Pons (tissue), 1 donor: Measurements from ENCODE around the gene CPSF6.
"Not testable (repeated sequence)": the region's sequence is repeated elsewhere in the genome, so short reads cannot be mapped to it uniquely, and the experiment has no call there.

Source experiments
- DNase-seq: peaks from one replicate; pipeline ENCODE4 v3.0.0-alpha.2; 2016; ENCODE audit warnings: low spot score

CPSF6 gene

GRCh38 chr12:69239352-69239921 lies at the start of gene CPSF6:
TSS of gene CPSF6 (plus strand) at chr12:69239569. CDS start at chr12:69239647, 78 bp downstream.
- peak; percentile 91 for DNase-seq

GRCh38 chr12:69196302-69197288 lies 42.8 kb upstream of the CPSF6 start:
- no peak for DNase-seq

DNA sequence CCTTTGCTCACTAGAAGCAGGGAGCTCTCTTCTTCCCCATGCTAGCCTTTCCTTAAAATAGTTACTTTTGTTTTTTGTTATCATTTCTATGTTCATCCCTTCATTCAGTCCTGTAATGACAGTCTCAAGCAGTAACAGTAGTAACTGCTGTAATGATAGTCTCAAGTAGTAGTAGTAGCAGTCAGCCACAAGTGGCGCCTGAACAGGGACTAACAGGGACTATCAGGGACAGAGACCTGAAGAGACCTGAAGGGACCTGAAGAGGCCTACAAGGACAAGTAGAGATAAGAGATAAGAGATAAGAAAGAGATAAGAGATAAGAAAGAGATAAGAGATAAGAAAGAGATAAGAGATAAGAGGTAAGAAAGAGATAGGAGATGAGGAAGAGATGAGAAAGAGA lies 39.4 kb upstream of the CPSF6 start:
- DNase-seq, result not testable (repeated sequence)

DNA sequence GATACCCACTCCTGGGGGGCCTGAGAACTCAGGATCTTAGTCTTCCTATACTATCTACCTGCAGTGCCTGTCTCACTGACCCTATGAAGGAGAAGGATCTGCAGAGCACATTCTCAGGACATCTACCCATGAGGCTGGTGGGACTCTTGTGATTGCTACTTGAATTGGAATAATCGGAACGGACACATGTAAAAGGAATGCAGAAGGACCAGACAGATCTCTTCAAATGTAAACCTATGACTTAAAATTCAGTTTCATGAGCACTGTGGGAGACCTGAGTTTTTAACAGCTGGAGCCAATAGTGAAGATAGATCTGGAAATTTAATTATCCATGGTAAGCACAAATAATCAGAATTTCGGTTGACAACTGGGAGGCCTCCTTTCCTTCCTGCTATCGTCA lies 35.2 kb upstream of the CPSF6 start:
- no peak for DNase-seq

DNA sequence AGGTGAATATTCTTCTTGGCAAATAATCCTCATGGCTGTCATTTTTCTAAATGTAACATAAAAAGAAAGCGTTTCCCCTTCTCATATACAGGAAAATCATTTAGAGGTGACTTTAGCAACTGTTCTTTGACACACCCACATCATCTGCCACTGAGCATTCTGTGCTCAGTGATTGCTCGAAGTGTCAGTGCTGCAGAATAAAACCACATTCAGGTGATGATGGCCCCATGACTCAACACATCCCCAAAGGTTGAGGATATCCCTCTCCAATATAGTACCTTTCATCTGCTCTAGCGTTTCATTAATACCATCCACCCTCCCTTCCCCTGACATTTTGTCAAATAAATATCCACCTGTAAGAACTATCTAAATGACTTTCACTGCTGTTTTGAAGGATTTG lies 28.7 kb upstream of the CPSF6 start:
- no peak for DNase-seq

GRCh38 chr12:69211160-69211559 lies 28.2 kb upstream of the CPSF6 start:
- no peak for DNase-seq

- DNase-seq, result no peak
Measured at GRCh38 chr12:69214169-69214568, 25.2 kb upstream of the CPSF6 start.

GRCh38 chr12:69225251-69225910 lies 14.0 kb upstream of the CPSF6 start:
- DNase-seq, result no peak

DNA sequence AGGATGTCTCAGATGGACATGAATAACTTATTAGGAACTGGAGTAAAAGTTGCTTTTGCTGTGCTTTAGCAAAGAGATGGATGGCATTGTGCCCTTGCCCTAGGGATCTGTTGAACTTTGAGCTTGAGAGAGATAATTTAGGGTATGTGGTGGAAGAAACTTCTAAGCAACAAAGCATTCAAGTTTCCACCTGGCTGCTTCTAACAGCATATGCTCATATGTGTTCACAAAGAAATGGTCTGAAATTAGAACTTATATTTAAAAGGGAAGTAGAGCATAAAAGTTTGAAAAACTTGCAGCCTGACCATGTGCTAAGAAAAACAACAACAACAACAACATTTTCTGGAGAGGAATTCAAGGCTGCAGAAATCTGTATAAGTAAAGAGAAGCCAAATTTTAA lies 7.9 kb upstream of the CPSF6 start:
- DNase-seq, result no peak

DNA sequence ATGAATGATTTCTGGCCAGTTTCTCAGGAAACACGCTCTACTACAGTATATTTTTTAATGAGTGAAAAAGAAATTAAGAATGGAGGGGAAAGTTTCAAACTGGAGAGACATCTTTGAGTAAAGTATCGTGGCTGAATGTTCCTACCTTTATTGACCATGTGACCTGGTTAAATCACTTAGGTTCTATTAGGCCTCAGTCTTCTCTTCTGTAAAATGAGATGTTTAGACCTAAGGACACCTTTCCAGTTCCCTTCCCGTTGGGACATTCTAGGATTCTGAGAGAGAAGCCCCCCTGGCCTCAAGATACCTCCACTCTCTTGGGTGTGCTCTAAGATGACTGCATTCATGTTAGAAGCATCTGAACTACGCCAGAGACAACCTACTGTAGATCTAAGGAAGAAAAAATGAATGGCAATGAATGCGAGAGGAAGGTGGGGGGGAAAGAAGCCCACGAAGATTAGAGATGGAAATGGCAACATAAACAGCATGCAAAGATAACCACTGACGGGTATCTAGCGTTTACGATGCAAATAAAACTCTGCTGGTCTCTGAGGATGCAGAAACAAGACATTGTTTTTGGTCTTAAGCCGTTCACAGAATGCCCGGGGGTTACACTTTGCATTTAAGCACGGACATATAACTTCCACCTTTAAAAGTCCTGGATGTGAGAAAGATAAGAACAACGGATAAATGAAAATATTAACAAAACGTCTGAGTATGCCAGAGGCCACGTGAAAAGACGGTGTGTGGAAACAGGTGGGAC lies 599 bp upstream of the CPSF6 start:
- peak; percentile 14 for DNase-seq

DNA sequence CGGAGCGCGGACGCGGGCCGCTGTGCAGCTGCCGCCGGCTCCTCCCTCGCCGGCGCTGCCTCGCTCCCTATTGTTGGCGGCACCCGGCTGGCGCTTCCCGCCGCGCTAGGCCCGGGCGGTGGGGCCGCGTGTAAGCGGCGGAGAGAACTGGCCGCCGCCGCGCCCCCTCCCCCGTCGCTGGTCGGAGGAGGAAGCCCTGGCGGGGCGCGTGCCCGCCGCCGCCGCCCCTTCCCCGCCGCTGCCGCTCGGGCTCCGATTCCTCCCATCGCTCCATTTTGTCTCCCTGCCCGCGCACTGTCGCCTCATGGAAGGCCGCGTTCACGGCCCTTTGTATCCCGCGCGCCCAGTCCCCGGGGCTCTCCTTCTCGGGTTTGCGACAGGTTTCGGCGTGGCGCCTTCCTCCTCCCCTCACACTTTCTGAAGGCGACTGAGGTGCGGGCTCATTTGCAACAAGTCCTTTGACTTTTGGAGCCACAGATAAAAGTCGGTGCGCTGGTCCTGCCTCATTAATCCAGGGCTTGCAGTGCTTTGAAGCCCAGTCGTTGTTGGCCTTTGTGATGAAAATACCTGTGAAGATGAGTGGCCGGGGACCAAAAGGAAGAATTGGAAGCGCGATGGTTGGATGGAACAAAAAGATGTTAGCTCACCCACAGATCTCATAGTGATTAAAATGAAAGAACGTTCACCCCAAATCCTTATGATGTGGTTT lies 707 bp downstream of the CPSF6 start:
- peak; percentile 32 for DNase-seq

GRCh38 chr12:69240631-69240995 lies 1.2 kb downstream of the CPSF6 start:
- no peak for DNase-seq

DNA sequence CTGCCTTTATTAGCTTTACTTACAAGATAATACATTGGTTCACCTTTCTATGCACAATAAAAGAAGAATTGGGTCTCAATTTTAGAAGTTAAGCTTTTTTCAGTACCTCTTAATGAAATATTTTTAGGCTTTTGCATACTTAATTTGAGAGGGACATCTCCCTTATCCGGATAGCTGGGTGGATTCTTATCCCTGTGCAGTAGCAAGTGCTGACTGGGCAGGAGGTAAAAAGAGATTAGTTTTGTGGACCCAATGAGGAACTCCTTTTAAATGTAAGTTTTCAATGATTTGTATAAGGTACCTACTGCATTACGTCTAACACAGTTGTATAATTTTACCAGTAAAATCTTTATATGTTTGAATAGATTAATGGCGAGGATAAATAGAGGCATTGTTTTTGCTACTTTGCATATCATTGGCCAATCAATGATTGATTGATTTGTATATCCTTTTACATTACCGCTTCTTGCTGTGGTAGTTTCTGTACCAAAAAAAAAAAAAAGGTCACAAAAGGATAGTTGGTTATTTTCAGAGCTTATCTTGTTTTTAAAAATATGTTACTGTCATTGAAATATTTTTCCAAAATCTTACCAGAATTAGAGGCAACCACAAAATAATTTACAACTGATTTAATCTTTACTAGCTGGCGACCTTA lies 2.2 kb downstream of the CPSF6 start:
- DNase-seq, result no peak

GRCh38 chr12:69243099-69244084 lies 4.0 kb downstream of the CPSF6 start:
- DNase-seq, result no peak

DNA sequence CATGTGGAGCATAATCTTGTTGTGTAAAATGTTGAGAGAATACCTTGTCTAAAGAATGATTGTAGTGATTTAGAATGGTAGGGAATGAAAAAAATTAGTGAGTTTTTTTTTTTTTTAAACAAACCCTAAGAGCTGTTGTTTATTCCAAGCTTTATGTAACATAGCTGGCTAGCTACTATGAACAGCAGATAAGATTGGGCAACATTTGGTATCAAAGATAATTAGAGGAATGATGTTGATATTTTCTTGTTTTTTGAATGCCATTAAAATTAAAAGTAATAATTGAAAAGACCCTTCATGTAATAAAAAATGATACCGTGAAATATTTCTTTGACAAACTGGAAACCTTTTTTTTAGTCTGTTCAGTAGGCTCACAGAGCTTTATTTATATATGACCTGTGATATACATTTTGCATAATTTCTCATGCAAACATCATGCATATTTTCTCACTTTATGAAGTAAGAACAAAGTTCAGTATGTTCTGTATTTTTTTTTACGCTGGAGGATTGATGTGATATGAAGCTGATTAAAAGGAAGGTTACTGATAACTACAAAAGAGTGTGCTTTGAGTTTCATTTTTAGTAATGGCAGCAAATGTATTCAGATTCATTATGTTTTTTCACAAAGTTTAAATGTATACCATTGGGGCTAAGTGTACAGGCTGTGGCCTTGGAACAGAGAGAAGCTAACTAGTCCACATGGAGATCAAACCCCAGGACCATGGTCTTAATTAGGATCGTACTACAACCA lies 8.1 kb downstream of the CPSF6 start:
- DNase-seq, result no peak

- DNase-seq, result no peak
Measured at GRCh38 chr12:69252033-69252432, 12.7 kb downstream of the CPSF6 start.

- DNase-seq, result peak; percentile 70
Measured at GRCh38 chr12:69254046-69254445, 14.7 kb downstream of the CPSF6 start.

GRCh38 chr12:69254862-69255261 lies 15.5 kb downstream of the CPSF6 start:
- DNase-seq, result no peak

GRCh38 chr12:69258655-69259054 lies 19.3 kb downstream of the CPSF6 start:
- no peak for DNase-seq
